Osteoblast (primary cell): ENCODE results near the gene CASZ1. TPM values are rescaled to one million over a fixed set of nuclear protein-coding genes. Genes with fewer than 3 reads are reported as not detected.

Experiments
- DNase-seq: peaks from one replicate; pipeline ENCODE4 v3.0.0; 2011; ENCODE audit warnings: low spot score, mixed read lengths; ENCODE audit not compliant: insufficient read length; ENCODE audit errors: missing footprints
- H2AFZ ChIP-seq: 2 replicates; pipeline ENCODE4 v1.6.0; 2011; ENCODE audit warnings: mild to moderate bottlenecking, low read length
- H3K27ac ChIP-seq: 2 replicates; pipeline ENCODE4 v1.5.1; 2011; ENCODE audit warnings: mild to moderate bottlenecking, low read depth, low read length, moderate library complexity
- H3K27me3 ChIP-seq: 2 replicates; pipeline ENCODE4 v1.6.0; 2012; ENCODE audit warnings: mild to moderate bottlenecking, control low read depth, inconsistent platforms, low read length, moderate library complexity; ENCODE audit not compliant: insufficient read depth
- H3K36me3 ChIP-seq: 2 replicates; pipeline ENCODE4 v1.5.1; 2011; ENCODE audit warnings: mild to moderate bottlenecking, low read length, control low read depth, moderate library complexity; ENCODE audit not compliant: insufficient read depth
- H3K4me1 ChIP-seq: 2 replicates; pipeline ENCODE4 v1.5.1; 2011; ENCODE audit warnings: mild to moderate bottlenecking, low read length, control low read depth, moderate library complexity; ENCODE audit not compliant: insufficient read depth
- H3K4me2 ChIP-seq: 2 replicates; pipeline ENCODE4 v1.6.0; 2011; ENCODE audit warnings: mild to moderate bottlenecking, low read length; ENCODE audit not compliant: insufficient read depth
- H3K4me3 ChIP-seq: fragments of 200-600 bp; sonication (generic); 3 replicates; pipeline ENCODE4 v1.5.1; 2012; ENCODE audit warnings: mild to moderate bottlenecking, low read length, inconsistent platforms; ENCODE audit not compliant: insufficient read depth
- H3K79me2 ChIP-seq: 2 replicates; pipeline ENCODE4 v1.6.0; 2012; ENCODE audit warnings: mild to moderate bottlenecking, low read length, control low read depth, inconsistent platforms; ENCODE audit not compliant: insufficient read depth
- H3K9me3 ChIP-seq: 2 replicates; pipeline ENCODE4 v1.5.1; 2011; ENCODE audit warnings: low read depth, low read length, control low read depth
- H4K20me1 ChIP-seq: 2 replicates; pipeline ENCODE4 v1.6.0; 2012; ENCODE audit warnings: mild to moderate bottlenecking, low read length, control low read depth; ENCODE audit not compliant: insufficient read depth
- total RNA-seq: library from RNA; depleted of rRNA; stranded (reverse); fragments of >200 nt; gene quantifications from 2 replicates; pipeline ENCODE4 v1.2.3, GENCODE V29; 2012
- TF ChIP-seq, protein P1 (sequence below): IDR thresholded peaks from 2 replicates; pipeline ENCODE4 v1.5.1; 2011; ENCODE audit warnings: mild to moderate bottlenecking, low read depth, low read length, moderate library complexity; ENCODE audit errors: extremely low read depth

The CASZ1 gene
- total RNA-seq, 1 donor: 0.36 TPM

DNA sequence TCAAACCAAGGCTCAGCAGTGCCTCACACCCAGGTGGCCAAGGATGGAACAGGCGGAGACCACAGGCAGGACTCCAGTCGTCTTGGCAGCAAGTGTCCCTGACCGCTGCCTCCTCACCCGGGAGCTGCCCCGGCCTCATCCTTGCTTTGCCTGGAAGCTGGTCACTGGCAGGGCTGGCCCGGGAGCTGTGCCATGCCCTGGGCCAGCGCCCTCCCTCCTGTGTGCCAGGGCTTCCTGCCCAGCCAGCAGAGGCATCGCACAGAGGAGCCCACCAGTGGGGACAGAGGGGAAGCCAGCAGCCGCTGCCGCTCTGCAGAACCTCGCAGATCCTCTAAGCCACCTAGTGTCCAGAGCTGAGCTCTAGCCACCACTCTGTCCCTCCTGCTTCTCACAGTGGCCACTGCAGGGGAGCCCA is 7.8 kb downstream of the CASZ1 start:
- H2AFZ ChIP-seq: peak overlapping the region; percentile 22
- no peaks in the 10 kb centered on the region for H3K36me3 ChIP-seq
- no peak overlapping the region for H3K27ac ChIP-seq
- TF ChIP-seq, protein P1, sequence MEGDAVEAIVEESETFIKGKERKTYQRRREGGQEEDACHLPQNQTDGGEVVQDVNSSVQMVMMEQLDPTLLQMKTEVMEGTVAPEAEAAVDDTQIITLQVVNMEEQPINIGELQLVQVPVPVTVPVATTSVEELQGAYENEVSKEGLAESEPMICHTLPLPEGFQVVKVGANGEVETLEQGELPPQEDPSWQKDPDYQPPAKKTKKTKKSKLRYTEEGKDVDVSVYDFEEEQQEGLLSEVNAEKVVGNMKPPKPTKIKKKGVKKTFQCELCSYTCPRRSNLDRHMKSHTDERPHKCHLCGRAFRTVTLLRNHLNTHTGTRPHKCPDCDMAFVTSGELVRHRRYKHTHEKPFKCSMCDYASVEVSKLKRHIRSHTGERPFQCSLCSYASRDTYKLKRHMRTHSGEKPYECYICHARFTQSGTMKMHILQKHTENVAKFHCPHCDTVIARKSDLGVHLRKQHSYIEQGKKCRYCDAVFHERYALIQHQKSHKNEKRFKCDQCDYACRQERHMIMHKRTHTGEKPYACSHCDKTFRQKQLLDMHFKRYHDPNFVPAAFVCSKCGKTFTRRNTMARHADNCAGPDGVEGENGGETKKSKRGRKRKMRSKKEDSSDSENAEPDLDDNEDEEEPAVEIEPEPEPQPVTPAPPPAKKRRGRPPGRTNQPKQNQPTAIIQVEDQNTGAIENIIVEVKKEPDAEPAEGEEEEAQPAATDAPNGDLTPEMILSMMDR: peak; percentile 18
- no peaks in the 10 kb centered on the region for H4K20me1 ChIP-seq
- no peaks in the 10 kb centered on the region for H3K9me3 ChIP-seq
- H3K79me2 ChIP-seq: no peaks in the 10 kb centered on the region
- H3K27me3 ChIP-seq: peaks cover 88% of the 10 kb centered on the region
- H3K4me2 ChIP-seq: no peak overlapping the region
- H3K4me3 ChIP-seq: no peak overlapping the region
- no peaks in the 10 kb centered on the region for H3K4me1 ChIP-seq
- DNase-seq: peak; percentile 94

DNA sequence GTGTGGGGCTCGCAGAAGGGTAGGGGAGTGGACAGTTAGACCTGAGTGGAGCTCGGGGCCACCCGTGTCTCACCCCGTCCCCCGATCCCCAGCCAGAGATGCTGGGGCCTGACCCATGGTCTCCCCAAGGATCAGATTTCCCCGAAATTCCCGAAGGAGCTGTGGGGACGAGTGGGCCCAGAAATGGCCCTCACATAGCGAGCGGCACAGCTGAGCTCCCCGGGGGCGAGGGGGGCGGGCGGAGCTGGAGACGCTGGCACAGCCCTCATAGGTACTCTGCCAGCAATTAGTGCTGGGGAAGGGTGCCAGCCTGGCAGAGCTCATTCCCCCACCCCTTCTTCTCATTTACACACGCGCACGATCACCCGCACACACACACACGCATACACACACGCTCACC is 9.2 kb downstream of the CASZ1 start:
- TF ChIP-seq, protein P1: no peak
- H3K36me3 ChIP-seq: no peaks in the 10 kb centered on the region
- H3K4me3 ChIP-seq: no peak overlapping the region
- peak; percentile 76 for DNase-seq
- no peaks in the 10 kb centered on the region for H3K9me3 ChIP-seq
- no peaks in the 10 kb centered on the region for H3K79me2 ChIP-seq
- peaks cover 77% of the 10 kb centered on the region for H3K27me3 ChIP-seq
- no peak overlapping the region for H3K4me2 ChIP-seq
- no peaks in the 10 kb centered on the region for H4K20me1 ChIP-seq
- H3K27ac ChIP-seq: no peak overlapping the region
- no peak overlapping the region for H2AFZ ChIP-seq
- no peaks in the 10 kb centered on the region for H3K4me1 ChIP-seq

DNA sequence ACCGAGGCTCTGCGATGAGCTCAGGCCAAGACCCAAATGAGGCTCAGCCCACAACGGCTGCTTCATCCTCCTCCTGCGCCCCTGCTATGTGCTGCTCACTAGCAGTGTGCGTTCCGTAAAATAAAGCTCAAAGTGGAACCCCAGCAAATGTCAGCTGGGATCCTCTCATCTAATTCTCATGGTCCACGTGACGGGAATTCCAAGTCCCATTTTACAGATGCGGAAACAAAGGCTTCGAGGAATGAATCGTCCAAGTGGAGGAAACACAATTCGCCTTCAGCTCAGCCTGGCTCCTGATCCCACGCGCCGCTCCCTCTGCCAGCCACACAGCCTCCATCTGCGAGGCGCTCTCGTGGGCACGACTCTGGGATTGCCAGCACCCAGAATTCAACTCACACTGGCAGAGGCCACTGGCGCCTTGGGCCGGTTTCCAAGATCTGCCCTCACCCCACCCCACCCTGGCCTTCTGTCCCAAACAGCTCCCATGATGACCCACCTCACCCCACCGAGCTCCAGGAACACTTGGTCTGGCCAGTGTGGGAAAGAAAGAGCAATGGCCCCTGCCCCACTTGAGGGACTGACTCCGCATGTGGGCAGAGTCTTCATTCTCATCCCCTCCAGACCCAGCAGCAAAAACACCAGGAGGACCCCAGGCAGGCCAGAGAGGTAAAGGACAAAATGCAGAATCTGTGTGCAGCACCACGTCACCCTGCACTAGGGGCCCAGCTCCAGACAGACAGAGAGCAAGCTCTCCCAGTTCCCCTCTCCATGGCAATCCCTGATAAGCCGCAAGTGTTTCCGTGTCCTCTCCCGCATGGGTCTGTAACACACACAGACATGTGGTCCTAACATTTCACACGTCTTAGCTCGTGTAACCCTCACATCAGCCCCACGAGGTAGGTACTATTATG is 10.5 kb downstream of the CASZ1 start:
- Histone ChIP-seq H3K27me3 (peaks cover 77% of the 10 kb centered on the region), H2AFZ (no peak overlapping the region), H3K4me3 (no peak overlapping the region), H3K79me2 (no peaks in the 10 kb centered on the region), H4K20me1 (no peaks in the 10 kb centered on the region), H3K4me2 (no peak overlapping the region), H3K4me1 (no peaks in the 10 kb centered on the region), H3K36me3 (no peaks in the 10 kb centered on the region), H3K27ac (no peak overlapping the region), H3K9me3 (no peaks in the 10 kb centered on the region)
- TF ChIP-seq, protein P1: no peak
- DNase-seq: peak; percentile 76

DNA sequence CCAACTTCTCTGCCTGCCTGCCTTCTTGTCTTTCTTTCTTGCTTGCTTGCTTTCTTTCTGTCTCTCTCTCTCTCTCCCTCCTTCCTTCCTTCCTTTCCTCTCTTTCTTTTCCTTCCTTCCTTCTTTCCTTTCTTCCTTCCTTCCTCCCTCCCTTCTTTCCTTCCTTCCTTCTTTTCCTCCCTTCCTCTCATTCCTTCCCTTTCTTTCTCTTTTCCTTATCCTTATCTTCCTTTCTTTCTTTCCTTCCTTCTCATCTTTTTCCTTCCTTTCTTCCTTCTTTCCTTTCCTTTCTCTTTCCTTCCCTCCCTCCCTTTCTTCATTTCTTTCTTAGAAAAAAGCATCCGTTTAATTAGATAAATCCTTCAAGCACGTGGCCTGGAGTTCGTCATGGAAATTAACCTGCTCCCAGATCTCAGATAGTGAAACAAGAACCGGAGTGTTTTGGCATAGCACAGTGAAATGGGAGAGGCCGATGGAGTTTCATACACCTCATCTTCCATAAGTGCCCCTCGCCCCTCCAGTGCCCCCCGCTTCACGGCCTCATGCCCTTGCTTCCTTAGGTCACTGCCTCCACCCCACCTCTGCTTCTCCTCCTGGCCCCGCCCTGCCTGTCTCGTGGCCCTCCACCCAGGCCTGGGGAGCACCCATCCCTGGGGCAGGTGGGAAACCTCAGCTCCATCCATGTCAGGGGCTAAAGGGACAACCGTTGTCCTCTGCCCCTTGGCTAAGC is 11.3 kb downstream of the CASZ1 start:
- no peak overlapping the region for H3K4me2 ChIP-seq
- H2AFZ ChIP-seq: no peak overlapping the region
- no peaks in the 10 kb centered on the region for H3K9me3 ChIP-seq
- H3K4me3 ChIP-seq: no peak overlapping the region
- H4K20me1 ChIP-seq: no peaks in the 10 kb centered on the region
- no peaks in the 10 kb centered on the region for H3K79me2 ChIP-seq
- DNase-seq: no peak
- H3K4me1 ChIP-seq: no peaks in the 10 kb centered on the region
- peaks cover 76% of the 10 kb centered on the region for H3K27me3 ChIP-seq
- TF ChIP-seq, protein P1: no peak
- H3K27ac ChIP-seq: no peak overlapping the region
- H3K36me3 ChIP-seq: no peaks in the 10 kb centered on the region
